GM12878 (cell line): ENCODE measurements around the gene CCDC102B. TPM values are rescaled to one million over a fixed set of nuclear protein-coding genes. Genes with fewer than 3 reads are reported as not detected.
"Not testable (repeated sequence)": the region's sequence is repeated elsewhere in the genome, so short reads cannot be mapped to it uniquely, and the experiment has no call there.

Experiments
- ATAC-seq: fragments of 200-7000 bp; cut with Tn5 transposase; 3 replicates; pipeline ENCODE4 v1.9.1; 2020; ENCODE audit warnings: mild to moderate bottlenecking, moderate library complexity
- BruUV-seq: library from RNA; stranded (reverse); fragments of 400-500 nt; replicated peaks from 2 replicates; lab custom pipeline; 2021; lab: Mats Ljungman, UMichigan
- CTCF ChIA-PET: fragments of 300-600 bp; sonication (Branson Sonifier 250); formaldehyde crosslinking; extraction: SDS; loops from one replicate; lab custom pipeline; 2021; ENCODE audit warnings: inconsistent platforms; lab: Yijun Ruan, JAX
- POLR2A ChIA-PET: fragments of 350-600 bp; formaldehyde crosslinking; extraction: SDS; loops from one replicate; lab custom pipeline; 2021; ENCODE audit warnings: inconsistent platforms; lab: Charles Lee
- RAD21 ChIA-PET: fragments of 300-600 bp; sonication (Branson Sonifier 250); formaldehyde crosslinking; loops from one replicate; lab custom pipeline; 2023; ENCODE audit warnings: antibody characterized with exemption; ENCODE audit not compliant: unreplicated experiment; lab: Charles Lee
- SMC1A ChIA-PET: fragments of 300-600 bp; sonication (Branson Sonifier 250); formaldehyde crosslinking; loops from one replicate; lab custom pipeline; 2023; ENCODE audit not compliant: unreplicated experiment, uncharacterized antibody; lab: Charles Lee
- DNase-seq: peaks from one replicate; pipeline ENCODE4 v3.0.0-alpha.2; 2011; ENCODE audit warnings: low read depth, low spot score
- FAIRE-seq: peaks from 3 replicates; lab custom pipeline; 2011; peaks lifted over from hg19 to GRCh38; lab: Jason Lieb, UNC
- H2AFZ ChIP-seq: 2 replicates; pipeline ENCODE4 v1.6.0; 2011; ENCODE audit warnings: low read depth, low read length, control low read depth; ENCODE audit not compliant: control insufficient read depth
- H3K27ac ChIP-seq: 2 replicates; pipeline ENCODE4 v1.5.1; 2011; ENCODE audit warnings: control low read depth; ENCODE audit not compliant: control insufficient read depth, insufficient read depth
- H3K27me3 ChIP-seq, 2 experiments: replicated peaks in 1 of 2; 2 replicates each; pipeline versions ENCODE4 v1.6.0 to v1.6.1; 2011; ENCODE audit warnings: low read length in 1 of 2; ENCODE audit not compliant: control insufficient read depth in 2 of 2, insufficient read depth in 2 of 2
- H3K36me3 ChIP-seq, 2 experiments: 2 replicates each; pipeline ENCODE4 v1.5.1; 2011; ENCODE audit warnings: low read length in 1 of 2; ENCODE audit not compliant: control insufficient read depth in 2 of 2, insufficient read depth in 2 of 2
- H3K4me1 ChIP-seq: 2 replicates; pipeline ENCODE4 v1.6.1; 2011; ENCODE audit warnings: mild to moderate bottlenecking, low read length, moderate library complexity, mixed read lengths; ENCODE audit not compliant: control insufficient read depth, insufficient read depth
- H3K4me2 ChIP-seq: 2 replicates; pipeline ENCODE4 v1.6.0; 2011; ENCODE audit warnings: control low read depth; ENCODE audit not compliant: control insufficient read depth, insufficient read depth
- H3K4me3 ChIP-seq: fragments of 200-600 bp; sonication (generic); 2 replicates; pipeline ENCODE4 v1.5.1; 2016
- H3K79me2 ChIP-seq: 2 replicates; pipeline ENCODE4 v1.6.0; 2011; ENCODE audit warnings: low read length; ENCODE audit not compliant: control insufficient read depth, insufficient read depth
- H3K9ac ChIP-seq: 2 replicates; pipeline ENCODE4 v1.8.0; 2011; ENCODE audit warnings: low read length, control low read depth, mixed read lengths; ENCODE audit not compliant: control insufficient read depth, insufficient read depth
- H3K9me3 ChIP-seq: replicated peaks from 3 replicates; pipeline ENCODE4 v1.5.1; 2011; ENCODE audit warnings: mild to moderate bottlenecking, low read length; ENCODE audit not compliant: control insufficient read depth, insufficient read depth
- H4K20me1 ChIP-seq: 2 replicates; pipeline ENCODE4 v1.6.0; 2011; ENCODE audit not compliant: control insufficient read depth, insufficient read depth
- BCL3 ChIP-seq: IDR thresholded peaks from 2 replicates; pipeline ENCODE4 v1.6.1; 2011; ENCODE audit warnings: borderline replicate concordance, low read depth, mild to moderate bottlenecking, moderate library complexity, low read length; ENCODE audit not compliant: insufficient read depth, poor library complexity, severe bottlenecking
- CBX5 ChIP-seq: sonication (generic); IDR thresholded peaks from 2 replicates; pipeline ENCODE4 v1.6.1; 2016; ENCODE audit warnings: low read depth, moderate library complexity, mild to moderate bottlenecking, inconsistent platforms
- CHD1 ChIP-seq: IDR thresholded peaks from 2 replicates; pipeline ENCODE4 v1.6.1; 2012; ENCODE audit warnings: low read depth, low read length, improper control_type of control experiment
- EED ChIP-seq: sonication (generic); IDR thresholded peaks from 2 replicates; pipeline ENCODE4 v1.6.1; 2016; ENCODE audit warnings: antibody characterized with exemption, low read depth
- LARP7 ChIP-seq: fragments of 450-650 bp; IDR thresholded peaks from 2 replicates; pipeline ENCODE4 v1.6.1; 2017; ENCODE audit warnings: mild to moderate bottlenecking
- NR2F1 ChIP-seq: fragments of 450-650 bp; conservative IDR thresholded peaks from 2 replicates; pipeline ENCODE4 v1.6.1; 2017; ENCODE audit warnings: mild to moderate bottlenecking
- PAX5 ChIP-seq: IDR thresholded peaks from 2 replicates; pipeline ENCODE4 v1.6.1; 2011; ENCODE audit warnings: low read depth, low read length, borderline replicate concordance
- PML ChIP-seq: IDR thresholded peaks from 2 replicates; pipeline ENCODE4 v1.6.1; 2012; ENCODE audit warnings: low read length, inconsistent platforms
- RUNX3 ChIP-seq: IDR thresholded peaks from 2 replicates; pipeline ENCODE4 v1.6.1; 2012; ENCODE audit warnings: low read length, inconsistent platforms
- SMAD1 ChIP-seq: fragments of 450-650 bp; IDR thresholded peaks from 2 replicates; pipeline ENCODE4 v1.6.1; 2018; ENCODE audit warnings: mild to moderate bottlenecking, low read depth; ENCODE audit not compliant: partially characterized antibody
- STAT1 ChIP-seq: fragments of 450-650 bp; conservative IDR thresholded peaks from 2 replicates; pipeline ENCODE4 v1.6.1; 2014; ENCODE audit warnings: antibody characterized with exemption, mild to moderate bottlenecking
- SUPT20H ChIP-seq: IDR thresholded peaks from 2 replicates; pipeline ENCODE4 v1.6.1; 2011; ENCODE audit warnings: low read depth, mild to moderate bottlenecking, low read length, moderate library complexity, borderline replicate concordance; ENCODE audit not compliant: control insufficient read depth
- TCF3 ChIP-seq: IDR thresholded peaks from 2 replicates; pipeline ENCODE4 v1.6.1; 2012; ENCODE audit warnings: low read depth, mild to moderate bottlenecking, low read length, borderline replicate concordance; ENCODE audit not compliant: insufficient read depth
- YBX1 ChIP-seq: fragments of 450-650 bp; IDR thresholded peaks from 2 replicates; pipeline ENCODE4 v1.6.1; 2016; ENCODE audit warnings: antibody characterized with exemption
- ZNF384 ChIP-seq: IDR thresholded peaks from 2 replicates; pipeline ENCODE4 v1.6.1; 2012; ENCODE audit warnings: low read depth, mild to moderate bottlenecking, low read length, improper control_type of control experiment, borderline replicate concordance
- WGBS: methylation state at CpG from one replicate; pipeline ENCODE4 v1.1.6; 2016; ENCODE audit warnings: low lambda C conversion rate; ENCODE audit not compliant: insufficient replicate concordance, insufficient coverage; ENCODE audit errors: missing lambda C conversion rate; 5-methylcytosine and 5-hydroxymethylcytosine counted together
- in situ Hi-C: fragments of 300-500 bp; cut with MboI; formaldehyde crosslinking; loops from 9 replicates; pipeline ENCODE4 v1.14.3; 2018; ENCODE audit warnings: mixed read lengths
- intact Hi-C: fragments of 100-400 bp; cut with micrococcal nuclease; formaldehyde crosslinking; loops from one replicate; pipeline ENCODE4 v1.14.2; 2022; ENCODE audit not compliant: unreplicated experiment
- polyA plus RNA-seq, 11 experiments: library from polyadenylated mRNA; depleted of rRNA in 4 of 11; unstranded in 6 of 11; stranded (reverse) in 5 of 11; fragments of >200 nt; fragmentation: Nextera tagmentation in 4 of 11; fragmentation: Illumina TruSeq in 1 of 11; extraction: Ambion mirVana in 4 of 11; extraction: Trizol in 1 of 11; gene quantifications; 1 replicate in 1 of 11; 2 replicates in 10 of 11; pipeline versions ENCODE4 v1.2.1 to v1.2.3, GENCODE V29; 2011 to 2016; ENCODE audit warnings: inconsistent platforms in 2 of 11, missing spikeins in 2 of 11, low read depth in 1 of 11
- total RNA-seq, 4 experiments: library from RNA; depleted of rRNA in 3 of 4; stranded (reverse); fragments of >200 nt in 3 of 4; fragmentation: Illumina TruSeq in 1 of 4; extraction: Trizol in 1 of 4; gene quantifications; 2 replicates each; pipeline versions ENCODE4 v1.2.1 to v1.2.3, GENCODE V29; 2013 to 2021

CCDC102B gene
- total and polyA plus RNA-seq, 10 of the 15 experiments (the other 5 are each of a cell fraction or from before 2014, with no cell fraction given) = 2.7 to 4.7 (median 3.3) TPM

- no peak overlapping the region for H3K27ac ChIP-seq
- WGBS = 28% methylated on average over 7 of the region's 7 CpGs
- intact Hi-C loops (no loop called here), in situ Hi-C loops (no loop called here)
- H3K36me3 ChIP-seq = no peaks in the 10 kb centered on the region
- CTCF ChIA-PET = no interaction called here
- H3K4me3 ChIP-seq = no peak overlapping the region
- POLR2A ChIA-PET = no interaction called here
- ATAC-seq (no peak), FAIRE-seq (no peak), DNase-seq (no peak)
- no peaks in the 10 kb centered on the region for H4K20me1 ChIP-seq
- no TSS peak for BruUV-seq
- H3K27me3 ChIP-seq = no peaks in the 10 kb centered on the region
- no peak overlapping the region for H3K9ac ChIP-seq
- H3K4me1 ChIP-seq = no peaks in the 10 kb centered on the region
- H3K4me2 ChIP-seq = no peak overlapping the region
- H3K9me3 ChIP-seq = no peaks in the 10 kb centered on the region
- H2AFZ ChIP-seq = no peak overlapping the region
- SMC1A ChIA-PET = no interaction called here
- RAD21 ChIA-PET = no interaction called here
- no peaks in the 10 kb centered on the region for H3K79me2 ChIP-seq
- no peak for TF ChIP-seq CHD1
- no peak for TF ChIP-seq YBX1
- TF ChIP-seq STAT1 = no peak
- TF ChIP-seq ZNF384 = no peak
- TF ChIP-seq EED = no peak
- no peak for TF ChIP-seq NR2F1
- no peak for TF ChIP-seq LARP7
- no peak for TF ChIP-seq SMAD1
- TF ChIP-seq PAX5 = no peak
- no peak for TF ChIP-seq PML
- no peak for TF ChIP-seq SUPT20H
- TF ChIP-seq BCL3 = no peak
- TF ChIP-seq TCF3 = no peak
- TF ChIP-seq CBX5 = no peak
- TF ChIP-seq RUNX3 = no peak
Observed at GRCh38 chr18:68942230-68942629, 144.3 kb downstream of the CCDC102B start.

- ATAC-seq, H4K20me1 ChIP-seq, H3K4me2 ChIP-seq, H3K27ac ChIP-seq, DNase-seq, H3K36me3 ChIP-seq, H3K9me3 ChIP-seq, H3K4me1 ChIP-seq, BruUV-seq, H3K27me3 ChIP-seq, CTCF ChIA-PET, H2AFZ ChIP-seq, FAIRE-seq, H3K9ac ChIP-seq, intact Hi-C loops, POLR2A ChIA-PET, H3K79me2 ChIP-seq, H3K4me3 ChIP-seq, in situ Hi-C loops, RAD21 ChIA-PET: not testable (repeated sequence)
- WGBS = 32% methylated on average over 2 of the region's 2 CpGs
- SMC1A ChIA-PET = interaction anchor here (1.3 kb wide), 1 partner anchor 8 kb away, joined by 3 read pairs; no protein-coding TSS in a partner anchor
Observed at GRCh38 chr18:68943861-68944260, 146.0 kb downstream of the CCDC102B start.
